A549 treated with CpdA at 1 μM for 4 hours (cell line): ENCODE data around the gene OR5A1. TPM values are rescaled to one million over a fixed set of nuclear protein-coding genes. Genes with fewer than 3 reads are reported as not detected.

ENCODE experiments used
- total RNA-seq: library from RNA; stranded (reverse); fragments of 200-300 nt; extraction: Qiagen RNA extraction; gene quantifications from 5 replicates; pipeline ENCODE4 v1.2.3, GENCODE V29; 2022; ENCODE audit warnings: low read depth

The OR5A1 gene
- not detected in 5 replicates for total RNA-seq

GRCh38 chr11:59436169-59436568 lies at the start of gene OR5A1:
Gene OR5A1 (plus strand): TSS chr11:59436469. CDS start chr11:59443169, 6,700 bp downstream.

GRCh38 chr11:59426361-59427067 lies 9.8 kb upstream of the OR5A1 start, which contains the start of gene OR5A2:
Gene OR5A2 (minus strand): TSS chr11:59426413. CDS start chr11:59422953, 3,460 bp downstream.

GRCh38 chr11:59456661-59457060 lies 20.4 kb downstream of the OR5A1 start, which contains the start of gene OR4D6:
Gene OR4D6 (plus strand): TSS chr11:59456961. CDS start chr11:59456961, 0 bp downstream.

DNA sequence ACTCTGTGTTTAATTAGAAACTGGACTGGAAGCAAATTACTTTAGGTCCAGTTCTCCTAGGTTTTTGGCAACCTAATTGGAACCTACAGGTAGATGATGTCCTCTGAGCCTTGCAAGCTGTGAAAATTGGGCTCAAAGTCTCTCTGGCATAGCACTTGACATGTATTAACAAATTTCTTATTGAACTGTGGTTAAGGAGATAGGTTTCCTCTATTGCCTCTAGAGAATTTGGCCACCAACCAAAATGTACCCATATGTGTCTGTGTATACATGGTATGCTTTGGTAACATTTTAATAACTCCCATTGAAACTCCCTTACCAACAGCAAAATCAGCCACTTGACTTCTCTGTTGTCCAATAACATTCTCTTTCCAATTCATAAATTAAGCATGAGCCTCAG lies 36.7 kb downstream of the OR5A1 start, which contains the start of gene OR4D10:
OR4D10 (plus strand) TSS at position 301 of the 400 bp plus-strand sequence. CDS start 4,115 bp downstream, outside the sequence.

Other genes with a start within 250 kb of the OR5A1 start
- gene MPEG1, start 223.5 kb upstream of the OR5A1 start, total RNA-seq = not detected in 5 replicates
- gene OR5AN1, start 77.6 kb upstream of the OR5A1 start, total RNA-seq = not detected in 5 replicates
- gene OR5A2, start 10.1 kb upstream of the OR5A1 start, total RNA-seq = not detected in 5 replicates
- not detected in 5 replicates for gene OR4D6, start 20.5 kb downstream of the OR5A1 start, total RNA-seq
- not detected in 5 replicates for gene OR4D10, start 36.8 kb downstream of the OR5A1 start, total RNA-seq
- not detected in 5 replicates for gene OR4D11, start 67.1 kb downstream of the OR5A1 start, total RNA-seq
- gene OR4D9, start 75.1 kb downstream of the OR5A1 start, total RNA-seq = not detected in 5 replicates
- 26.8 to 34.3 TPM (median 29.6 TPM) in 5 replicates for gene OSBP, start 179.3 kb downstream of the OR5A1 start, total RNA-seq
- gene PATL1, start 232.6 kb downstream of the OR5A1 start, total RNA-seq = 43.7 to 48.4 TPM (median 45.7 TPM) in 5 replicates